OCI-LY1 (cell line): ENCODE data around the gene CCDC194.

Source experiments
- H2AFZ ChIP-seq: fragments of 200-600 bp; sonication (generic), shearing (Covaris generic); 2 replicates; pipeline ENCODE4 v1.6.0; 2014; ENCODE audit warnings: antibody characterized with exemption, mild to moderate bottlenecking, low read length
- H3F3A ChIP-seq: fragments of 200-600 bp; sonication (generic), shearing (Covaris generic); 2 replicates; pipeline ENCODE4 v1.6.0; 2014; ENCODE audit warnings: mild to moderate bottlenecking, antibody characterized with exemption, low read length, moderate library complexity; ENCODE audit not compliant: insufficient read depth
- H3K27ac ChIP-seq: fragments of 200-600 bp; sonication (generic); 2 replicates; pipeline ENCODE4 v1.5.1; 2014; ENCODE audit warnings: low read length, mixed run types, mild to moderate bottlenecking, low read depth; ENCODE audit not compliant: poor library complexity, severe bottlenecking
- H3K27me3 ChIP-seq: fragments of 200-600 bp; sonication (generic); 2 replicates; pipeline ENCODE4 v1.6.0; 2014; ENCODE audit warnings: antibody characterized with exemption, mild to moderate bottlenecking, low read length, moderate library complexity; ENCODE audit not compliant: insufficient read depth
- H3K36me3 ChIP-seq: fragments of 200-600 bp; sonication (generic); 2 replicates; pipeline ENCODE4 v1.6.1; 2014; ENCODE audit warnings: mild to moderate bottlenecking, antibody characterized with exemption, low read length, moderate library complexity, mixed read lengths; ENCODE audit not compliant: insufficient read depth
- H3K4me1 ChIP-seq: fragments of 200-600 bp; sonication (generic); 2 replicates; pipeline ENCODE4 v1.5.1; 2014; ENCODE audit warnings: mild to moderate bottlenecking, low read length, moderate library complexity; ENCODE audit not compliant: insufficient read depth, severe bottlenecking
- H3K4me2 ChIP-seq: fragments of 200-600 bp; sonication (generic), shearing (Covaris generic); 2 replicates; pipeline ENCODE4 v1.6.1; 2014; ENCODE audit warnings: low read length
- H3K4me3 ChIP-seq: fragments of 200-600 bp; sonication (generic); 2 replicates; pipeline ENCODE4 v1.5.1; 2014; ENCODE audit warnings: low read length, low read depth, mild to moderate bottlenecking, mixed read lengths; ENCODE audit not compliant: poor library complexity, severe bottlenecking
- H3K79me2 ChIP-seq: fragments of 200-600 bp; shearing (Covaris generic); 2 replicates; pipeline ENCODE4 v1.6.1; 2016; ENCODE audit warnings: mixed run types, low read length, mixed read lengths; ENCODE audit not compliant: insufficient read depth
- H3K9ac ChIP-seq: fragments of 200-600 bp; sonication (generic), shearing (Covaris generic); 2 replicates; pipeline ENCODE4 v1.6.1; 2014; ENCODE audit warnings: mild to moderate bottlenecking, low read length, mixed read lengths
- H3K9me2 ChIP-seq: fragments of 200-600 bp; sonication (generic), shearing (Covaris generic); 2 replicates; pipeline ENCODE4 v1.6.1; 2014; ENCODE audit warnings: low read depth, mild to moderate bottlenecking, low read length, mixed read lengths
- H3K9me3 ChIP-seq: fragments of 200-600 bp; shearing (Covaris generic); 2 replicates; pipeline ENCODE4 v1.6.1; 2014; ENCODE audit warnings: low read length, mixed read lengths
- H4K20me1 ChIP-seq: fragments of 200-600 bp; sonication (generic), shearing (Covaris generic); 2 replicates; pipeline ENCODE4 v1.6.0; 2016; ENCODE audit warnings: mild to moderate bottlenecking, low read length; ENCODE audit not compliant: insufficient read depth
- EZH2 ChIP-seq: fragments of 200-600 bp; sonication (generic), shearing (Covaris generic); IDR thresholded peaks from 2 replicates; pipeline ENCODE4 v1.8.0; 2017; ENCODE audit warnings: borderline replicate concordance, mixed run types, mild to moderate bottlenecking, antibody characterized with exemption, low read length, moderate library complexity, mixed read lengths
- TF ChIP-seq, protein P1 (sequence below): fragments of 200-600 bp; sonication (generic), shearing (Covaris generic); IDR thresholded peaks from 2 replicates; pipeline ENCODE4 v1.5.1; 2017; ENCODE audit warnings: mild to moderate bottlenecking, antibody characterized with exemption, low read length, moderate library complexity, mixed read lengths

The CCDC194 gene

DNA sequence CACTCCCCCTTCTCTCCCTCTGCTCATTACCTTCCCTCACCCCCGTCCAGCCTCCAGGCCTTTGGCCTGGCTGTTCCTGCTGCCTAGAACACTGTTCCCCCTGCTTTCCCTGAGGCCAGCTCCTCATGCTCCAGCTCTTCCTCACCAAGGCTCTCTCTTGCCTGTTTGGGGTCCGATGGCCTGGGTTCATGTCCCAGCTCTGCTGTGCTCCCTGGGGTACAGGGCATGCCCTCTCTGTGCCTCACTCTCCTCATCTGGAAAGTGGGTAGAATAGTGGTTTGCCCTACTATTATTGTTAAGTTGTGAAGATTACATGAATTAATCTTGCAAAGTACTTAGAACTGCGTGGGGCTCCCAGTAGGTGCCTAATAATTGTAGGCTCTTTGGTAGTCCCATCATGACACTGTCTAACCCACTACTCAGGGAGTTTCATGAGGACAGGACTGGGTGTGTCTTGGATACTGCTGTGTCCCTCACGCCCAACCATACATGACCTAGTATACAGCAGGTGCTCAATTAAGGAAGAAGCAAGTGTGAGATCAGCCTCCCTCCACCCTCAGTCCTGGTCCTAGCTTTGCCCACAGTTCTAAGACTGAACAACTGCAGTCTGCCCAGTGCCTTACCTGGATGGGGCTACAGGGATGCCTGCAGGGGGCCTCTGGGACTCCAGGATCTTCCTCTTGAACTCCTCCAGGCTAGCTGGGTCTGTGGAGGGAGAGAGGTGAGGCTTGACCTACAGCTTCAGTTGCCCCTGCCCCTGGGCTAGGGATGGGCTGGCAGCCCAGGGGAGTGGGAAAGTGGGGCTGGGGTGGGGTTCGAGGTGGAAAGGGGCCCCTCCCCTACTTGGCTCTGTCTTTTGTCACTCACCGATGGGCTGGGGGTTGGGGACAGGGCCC lies 33.8 kb downstream of the CCDC194 start:
- Histone ChIP-seq H3K36me3 (no peaks in the 10 kb centered on the region), H3K27ac (no peak overlapping the region), H3K27me3 (peaks cover 2% of the 10 kb centered on the region; the same call in 1 of the 2 replicates), H3K4me1 (no peaks in the 10 kb centered on the region), H3K79me2 (no peaks in the 10 kb centered on the region), H3K9ac (no peak overlapping the region), H4K20me1 (no peaks in the 10 kb centered on the region), H3K4me2 (no peak overlapping the region), H2AFZ (no peak overlapping the region), H3F3A (no peaks in the 10 kb centered on the region), H3K4me3 (no peak overlapping the region), H3K9me2 (no peaks in the 10 kb centered on the region), H3K9me3 (no peaks in the 10 kb centered on the region)
- no peak for TF ChIP-seq EZH2
- TF ChIP-seq, protein P1, sequence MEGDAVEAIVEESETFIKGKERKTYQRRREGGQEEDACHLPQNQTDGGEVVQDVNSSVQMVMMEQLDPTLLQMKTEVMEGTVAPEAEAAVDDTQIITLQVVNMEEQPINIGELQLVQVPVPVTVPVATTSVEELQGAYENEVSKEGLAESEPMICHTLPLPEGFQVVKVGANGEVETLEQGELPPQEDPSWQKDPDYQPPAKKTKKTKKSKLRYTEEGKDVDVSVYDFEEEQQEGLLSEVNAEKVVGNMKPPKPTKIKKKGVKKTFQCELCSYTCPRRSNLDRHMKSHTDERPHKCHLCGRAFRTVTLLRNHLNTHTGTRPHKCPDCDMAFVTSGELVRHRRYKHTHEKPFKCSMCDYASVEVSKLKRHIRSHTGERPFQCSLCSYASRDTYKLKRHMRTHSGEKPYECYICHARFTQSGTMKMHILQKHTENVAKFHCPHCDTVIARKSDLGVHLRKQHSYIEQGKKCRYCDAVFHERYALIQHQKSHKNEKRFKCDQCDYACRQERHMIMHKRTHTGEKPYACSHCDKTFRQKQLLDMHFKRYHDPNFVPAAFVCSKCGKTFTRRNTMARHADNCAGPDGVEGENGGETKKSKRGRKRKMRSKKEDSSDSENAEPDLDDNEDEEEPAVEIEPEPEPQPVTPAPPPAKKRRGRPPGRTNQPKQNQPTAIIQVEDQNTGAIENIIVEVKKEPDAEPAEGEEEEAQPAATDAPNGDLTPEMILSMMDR, result no peak

DNA sequence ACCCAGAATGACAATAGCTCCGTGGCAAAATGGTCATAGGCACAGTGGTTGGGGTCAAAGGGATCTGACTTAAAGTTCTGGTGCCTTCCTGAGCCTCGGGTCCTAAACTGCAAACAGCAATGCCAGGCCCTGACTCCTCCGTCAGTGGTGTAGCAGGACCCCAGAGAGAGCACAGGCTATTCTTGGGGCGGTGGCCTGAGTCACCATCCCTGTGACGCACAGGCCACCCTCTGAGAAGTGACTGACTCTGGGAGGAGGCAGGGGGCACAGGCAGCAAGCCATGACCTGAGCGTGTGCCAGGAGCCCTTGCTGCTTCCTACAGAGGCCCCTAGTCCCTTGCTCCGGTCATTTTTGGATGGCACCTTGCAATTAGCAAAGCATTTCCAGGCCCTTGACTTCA lies 35.6 kb downstream of the CCDC194 start:
- Histone ChIP-seq H3K27me3 (no peaks in the 10 kb centered on the region), H2AFZ (no peak overlapping the region), H3F3A (no peaks in the 10 kb centered on the region), H3K9me3 (no peaks in the 10 kb centered on the region), H3K4me3 (no peak overlapping the region), H3K4me2 (no peak overlapping the region), H3K9ac (no peak overlapping the region), H3K27ac (no peak overlapping the region), H4K20me1 (no peaks in the 10 kb centered on the region), H3K36me3 (no peaks in the 10 kb centered on the region), H3K79me2 (no peaks in the 10 kb centered on the region), H3K4me1 (no peaks in the 10 kb centered on the region), H3K9me2 (no peaks in the 10 kb centered on the region)
- no peak for TF ChIP-seq EZH2
- TF ChIP-seq, protein P1, result no peak

DNA sequence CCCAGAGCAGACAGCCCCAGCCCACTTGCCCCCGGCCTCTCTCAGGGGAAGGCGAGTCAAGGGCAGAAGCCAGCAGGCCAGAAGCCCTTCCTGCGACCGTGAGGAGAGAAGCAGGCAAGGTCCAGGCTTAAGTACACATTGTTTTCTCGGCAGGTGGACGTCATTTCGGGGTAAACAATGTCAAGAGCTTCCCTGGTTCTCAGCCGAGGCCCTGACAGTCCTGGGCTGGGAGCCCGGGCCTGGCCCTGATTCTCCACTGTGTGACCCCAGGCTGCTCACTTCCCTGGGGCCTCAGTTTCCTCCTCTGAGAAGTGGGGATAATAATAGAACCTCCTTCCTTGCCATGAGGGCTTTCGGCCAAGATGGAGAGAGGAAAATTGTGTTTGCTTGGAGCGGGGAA lies 36.3 kb downstream of the CCDC194 start:
- TF ChIP-seq, protein P1, result no peak
- no peak for TF ChIP-seq EZH2
- Histone ChIP-seq H3K4me2 (no peak overlapping the region), H3K27ac (no peak overlapping the region), H3F3A (no peaks in the 10 kb centered on the region), H3K9me2 (no peaks in the 10 kb centered on the region), H3K27me3 (no peaks in the 10 kb centered on the region), H3K36me3 (no peaks in the 10 kb centered on the region), H4K20me1 (no peaks in the 10 kb centered on the region), H3K4me1 (no peaks in the 10 kb centered on the region), H2AFZ (no peak overlapping the region), H3K9ac (no peak overlapping the region), H3K4me3 (no peak overlapping the region), H3K79me2 (no peaks in the 10 kb centered on the region), H3K9me3 (no peaks in the 10 kb centered on the region)
